NCI-H2107 treated with DMSO at 0.1 percent for 48 hours (cell line): ENCODE results near the gene CAMKMT.

ENCODE experiments used
- DNase-seq: peaks from one replicate; lab custom pipeline; 2025; ENCODE audit not compliant: unreplicated experiment; lab: John Stamatoyannopoulos, UW

CAMKMT gene

DNA sequence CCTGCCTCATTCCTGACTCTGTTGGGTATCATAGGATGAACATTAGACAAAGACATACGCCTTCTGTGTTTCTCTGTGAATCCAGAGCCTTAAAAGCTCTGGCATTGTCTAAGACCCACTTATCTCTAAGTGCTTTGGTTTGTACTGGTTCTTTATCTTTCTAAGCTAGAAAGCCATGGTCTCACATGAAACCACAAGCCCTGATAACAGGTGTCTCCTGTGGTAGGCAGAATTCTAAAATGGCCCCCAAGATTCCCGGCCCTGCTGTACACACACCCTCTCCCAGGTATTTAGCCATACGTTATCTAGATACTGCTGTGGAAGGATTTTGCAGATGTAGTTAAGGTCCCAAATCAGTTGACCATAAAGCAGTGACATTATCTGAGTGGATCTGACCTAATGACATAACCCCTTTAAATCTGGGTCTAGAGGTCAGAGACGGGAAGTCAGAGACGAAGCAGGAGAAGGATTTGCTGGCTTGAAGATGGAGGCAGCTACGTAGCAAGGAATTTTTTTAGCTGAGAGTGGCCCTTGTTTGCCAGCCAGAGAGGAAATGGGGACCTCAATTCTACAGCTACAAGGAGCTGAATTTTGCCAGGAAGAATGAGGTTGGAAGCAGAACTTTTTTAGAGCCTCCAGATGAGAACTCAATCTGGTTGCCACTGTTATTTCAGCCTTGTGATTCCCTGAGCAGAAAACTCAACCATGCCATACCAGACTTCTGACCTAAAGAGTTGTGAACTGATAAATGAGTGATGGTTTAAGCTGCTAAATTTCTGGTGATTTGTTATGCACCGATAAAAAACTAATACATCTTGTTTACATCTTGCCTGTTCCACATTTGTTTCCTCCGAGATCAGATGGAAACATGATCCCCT is 186.7 kb downstream of the CAMKMT start:
- DNase-seq: peak; percentile 77

DNA sequence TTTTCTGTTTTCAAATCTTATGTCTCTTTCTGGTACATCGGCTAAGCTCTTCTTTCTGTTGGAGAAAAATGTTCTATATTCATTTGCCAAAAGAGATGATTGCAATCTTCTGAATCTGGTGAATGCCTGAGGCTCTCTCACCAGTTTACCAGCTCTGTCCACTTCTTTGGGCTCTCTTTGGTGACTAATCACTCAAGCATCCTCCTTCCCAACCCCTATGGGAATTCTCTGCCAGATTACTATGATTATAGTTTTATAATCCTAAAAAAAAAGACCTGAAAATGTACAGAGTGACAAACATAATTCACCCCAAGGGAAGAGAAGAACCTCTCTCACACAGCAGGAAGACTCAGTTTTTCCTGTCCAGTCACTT is 187.3 kb downstream of the CAMKMT start:
- DNase-seq: peak; percentile 10

DNA sequence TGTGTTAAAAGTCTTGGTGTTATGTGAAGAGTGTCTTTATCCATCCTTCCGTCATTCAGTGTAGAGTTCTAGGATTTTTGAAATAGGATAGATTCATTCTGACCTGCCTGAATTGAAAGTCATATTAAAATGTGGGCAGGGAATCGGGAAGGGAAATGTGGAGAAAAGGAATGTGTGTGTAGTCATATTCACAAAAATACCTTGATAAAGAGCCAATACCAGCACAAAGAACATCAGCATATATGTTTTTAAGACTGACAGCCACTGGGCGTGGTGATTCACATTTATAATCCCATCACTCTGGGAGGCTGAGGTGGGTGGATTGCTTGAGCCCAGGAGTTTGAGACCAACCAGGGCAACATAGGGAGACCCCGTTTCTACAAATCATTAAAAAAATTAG is 188.1 kb downstream of the CAMKMT start:
- no peak for DNase-seq

DNA sequence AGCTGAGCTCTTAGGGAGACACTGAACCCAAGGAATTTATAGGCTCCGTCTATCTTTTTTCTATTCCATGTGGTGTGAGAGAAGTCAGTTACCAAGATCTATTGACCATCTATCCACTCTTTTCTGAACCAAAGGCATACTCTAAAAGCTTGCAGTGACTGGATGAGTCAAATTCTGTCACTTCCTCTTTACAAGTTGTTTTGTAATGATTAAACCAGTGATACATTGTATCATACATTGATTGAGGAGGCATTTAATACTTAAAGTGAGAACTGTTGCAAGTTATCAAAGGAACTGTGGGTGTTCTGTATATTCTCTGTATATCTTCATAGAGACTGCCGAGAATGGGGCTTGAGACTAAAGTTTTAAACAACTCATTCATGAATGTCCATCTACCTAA is 188.8 kb downstream of the CAMKMT start:
- DNase-seq: no peak

DNA sequence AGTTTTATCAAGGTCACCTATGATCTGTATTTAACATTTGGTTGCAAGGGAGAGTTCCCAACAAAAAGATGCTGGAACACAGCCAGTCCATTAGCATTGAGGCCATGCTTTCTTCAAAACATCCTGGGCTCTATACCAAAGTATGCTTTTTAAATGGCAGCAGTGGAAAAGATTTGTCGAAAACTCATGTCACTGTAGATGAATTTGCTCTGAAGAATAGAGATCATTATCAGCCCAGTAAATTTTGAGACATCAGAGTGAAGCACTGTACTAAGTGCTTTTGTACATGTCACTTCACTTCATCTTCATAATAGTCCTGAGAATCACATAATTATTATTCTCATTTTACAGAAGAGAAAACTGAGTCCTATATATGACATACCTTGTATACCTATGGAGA is 189.8 kb downstream of the CAMKMT start:
- no peak for DNase-seq

DNA sequence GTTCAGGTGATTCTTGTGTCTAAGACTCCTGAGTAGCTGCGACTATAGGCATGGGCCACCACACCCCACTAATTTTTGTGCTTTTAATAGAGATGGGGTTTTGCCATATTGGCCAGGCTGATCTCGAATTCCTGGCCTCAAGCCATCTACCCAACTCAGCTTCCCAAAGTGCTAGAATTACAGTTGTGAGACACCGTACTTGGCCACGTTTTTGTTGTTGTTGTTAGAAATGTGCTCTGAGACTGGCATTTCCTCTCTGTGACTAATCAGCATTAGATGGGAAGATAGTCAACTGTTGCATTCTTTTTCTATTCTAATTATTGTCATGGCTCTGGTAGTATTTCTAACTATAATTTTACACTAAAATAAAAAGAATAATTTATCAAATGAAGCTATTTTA is 191.7 kb downstream of the CAMKMT start:
- no peak for DNase-seq

DNA sequence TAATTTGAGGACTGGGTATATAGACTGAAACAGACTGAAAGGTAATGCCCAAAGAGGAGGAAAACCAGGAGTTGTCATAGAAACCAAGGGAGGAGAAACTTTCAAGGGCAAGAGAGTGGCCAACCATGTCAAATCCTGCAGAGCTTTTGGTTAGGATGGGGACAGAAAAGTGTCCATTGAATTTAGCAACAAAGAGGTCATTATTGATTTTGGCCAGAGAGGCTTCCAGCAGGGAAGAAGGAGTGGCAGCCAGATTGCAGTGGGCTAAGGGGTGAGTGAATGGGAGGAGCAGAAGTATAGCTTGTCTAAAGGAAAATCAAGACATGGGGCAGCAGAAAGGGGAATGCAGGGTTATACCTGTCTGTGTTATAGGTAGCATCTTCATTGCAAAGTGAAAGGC is 194.0 kb downstream of the CAMKMT start:
- DNase-seq: no peak

DNA sequence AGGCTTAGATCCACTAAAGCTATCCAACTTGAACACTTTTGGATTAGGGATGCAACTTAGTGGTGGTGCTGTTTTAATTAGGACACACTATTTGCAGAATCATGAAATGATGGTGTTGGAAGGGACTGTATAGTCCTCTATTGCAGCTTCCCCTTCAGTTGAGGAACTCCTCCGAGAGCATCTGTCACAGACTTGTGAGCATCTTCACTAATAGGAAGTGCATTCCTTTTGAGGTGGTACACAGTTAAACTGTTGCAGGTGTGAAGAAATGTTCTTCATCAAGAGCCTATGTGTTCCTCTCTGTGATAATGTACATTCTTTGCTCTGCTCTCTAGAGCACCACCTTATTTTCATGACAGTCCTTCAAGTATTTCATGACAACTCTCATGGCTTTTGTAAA is 197.4 kb downstream of the CAMKMT start:
- no peak for DNase-seq

DNA sequence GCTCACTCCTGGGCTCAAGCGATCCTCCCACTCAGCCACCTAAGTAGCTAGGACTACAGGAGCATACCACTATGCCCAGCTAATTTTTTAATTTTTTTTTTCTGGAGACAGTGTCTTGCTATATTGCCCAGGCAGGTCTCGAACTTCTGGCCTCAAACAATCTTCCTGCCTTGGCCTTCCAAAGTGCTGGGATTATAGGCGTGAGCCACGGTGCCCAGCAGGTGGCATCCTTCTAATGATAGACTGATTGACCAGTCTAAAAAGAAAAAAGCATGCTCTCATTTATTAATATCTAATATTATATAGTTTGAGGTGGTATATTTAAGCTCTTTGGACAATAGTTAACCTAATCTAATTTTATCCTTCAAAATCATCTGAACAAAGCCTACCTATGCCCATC is 198.6 kb downstream of the CAMKMT start:
- no peak for DNase-seq

DNA sequence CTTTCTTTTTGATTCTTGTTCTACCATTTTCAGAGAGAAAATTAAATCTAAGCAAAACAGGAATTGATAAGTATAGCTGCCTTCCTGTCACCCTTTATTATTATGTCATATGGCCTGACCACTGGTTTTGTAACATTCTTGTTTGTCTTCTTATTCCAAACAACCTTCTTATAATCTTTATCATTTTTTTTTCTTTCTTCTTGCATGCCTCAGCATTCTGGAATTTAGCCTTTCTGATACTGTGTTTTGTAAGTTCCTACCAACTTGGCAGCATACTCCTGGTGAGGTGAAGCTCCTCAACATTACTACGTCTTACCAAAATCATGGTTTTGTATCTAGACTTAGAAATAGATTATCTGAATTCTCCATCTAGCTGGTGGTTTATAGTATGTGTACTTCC is 199.2 kb downstream of the CAMKMT start:
- no peak for DNase-seq

DNA sequence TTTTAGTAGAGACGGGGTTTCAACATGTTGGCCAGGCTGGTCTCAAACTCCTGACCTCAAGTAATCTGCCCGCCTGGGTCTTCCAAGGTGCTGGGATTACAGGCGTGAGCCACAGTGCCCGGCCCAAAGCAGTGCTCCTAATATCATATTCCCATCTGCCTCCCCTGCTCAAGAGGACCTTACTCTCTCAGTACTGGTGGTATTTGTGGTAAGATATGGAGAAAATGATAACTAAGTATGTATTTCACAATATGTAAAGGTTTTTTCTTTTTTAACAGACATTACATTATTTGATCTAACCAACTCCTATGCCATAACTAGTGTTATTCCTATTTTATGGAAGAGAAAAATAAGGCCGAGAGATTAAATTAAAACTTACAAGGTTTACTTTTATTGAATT is 201.0 kb downstream of the CAMKMT start:
- no peak for DNase-seq

DNA sequence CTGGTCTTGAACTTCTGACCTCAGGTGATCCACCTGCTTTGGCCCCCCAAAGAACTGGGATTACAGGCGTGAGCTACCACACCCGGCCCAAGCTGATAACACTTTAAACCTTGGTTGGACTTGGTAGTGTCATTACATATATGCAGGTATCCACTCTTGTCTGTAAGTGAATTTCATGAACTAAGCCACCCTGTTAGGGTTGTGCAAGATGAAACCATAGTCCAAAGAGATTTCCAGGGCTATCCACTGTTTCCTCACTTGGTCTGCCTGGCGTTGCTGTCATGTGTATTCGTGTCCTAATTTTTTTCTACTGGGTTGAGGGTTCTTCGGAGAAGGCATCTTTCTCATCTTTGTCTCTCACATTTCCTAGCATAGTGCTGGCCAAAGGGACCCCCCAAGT is 203.0 kb downstream of the CAMKMT start:
- no peak for DNase-seq

DNA sequence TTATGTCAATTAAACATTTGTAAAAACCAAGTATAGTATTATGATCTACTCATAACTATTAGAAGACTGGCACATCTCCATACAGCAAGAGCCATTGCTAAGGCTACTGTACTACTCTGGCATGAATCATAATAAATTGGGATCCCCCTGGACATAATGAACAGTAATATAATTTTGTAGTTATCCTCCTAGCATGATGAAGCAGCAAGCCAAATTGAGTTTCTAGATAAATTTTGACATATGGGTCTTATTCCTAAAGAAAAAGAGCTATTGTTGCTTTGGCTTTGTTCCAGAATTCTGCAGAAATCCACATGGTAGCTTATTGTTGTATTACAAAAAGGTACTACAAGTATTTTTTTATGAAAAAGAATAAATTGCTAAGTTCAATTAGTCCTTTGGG is 204.3 kb downstream of the CAMKMT start:
- no peak for DNase-seq

DNA sequence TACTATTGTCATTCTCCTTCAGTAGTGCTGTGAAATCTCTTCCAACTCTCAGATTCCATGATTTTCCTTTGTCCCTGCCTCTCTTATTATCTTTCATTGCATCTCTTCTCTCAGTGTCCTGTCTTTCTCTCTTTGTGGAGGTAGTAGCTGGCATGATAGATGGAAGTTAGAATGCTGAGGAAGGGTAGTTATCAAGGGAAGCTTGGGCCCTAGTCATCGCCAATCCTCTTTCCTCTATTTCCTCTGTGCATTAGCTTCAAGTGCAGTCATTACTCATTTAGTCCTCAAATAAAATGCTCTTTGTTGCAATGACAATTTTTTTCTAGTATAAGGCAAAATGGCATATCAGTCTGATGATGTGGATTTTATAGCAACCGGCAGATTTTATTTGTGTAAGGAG is 207.7 kb downstream of the CAMKMT start:
- no peak for DNase-seq

DNA sequence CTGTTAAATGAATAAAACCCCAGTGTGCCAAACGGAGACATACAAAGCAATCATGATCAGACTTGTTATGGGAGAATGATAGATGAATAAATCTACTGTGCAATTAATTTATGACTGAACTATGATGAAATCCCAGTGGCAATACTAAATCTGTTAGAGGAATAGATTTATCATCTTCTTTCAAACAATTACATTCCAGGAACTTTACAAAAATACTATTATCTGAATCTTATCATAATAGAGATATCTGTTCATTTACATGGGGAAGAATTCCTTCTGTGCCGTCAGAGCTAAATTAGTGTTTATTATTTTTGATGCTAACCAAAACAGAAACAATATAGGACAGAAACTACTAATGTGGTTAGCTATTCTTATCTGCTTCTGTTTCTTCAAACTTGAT is 208.5 kb downstream of the CAMKMT start:
- no peak for DNase-seq

DNA sequence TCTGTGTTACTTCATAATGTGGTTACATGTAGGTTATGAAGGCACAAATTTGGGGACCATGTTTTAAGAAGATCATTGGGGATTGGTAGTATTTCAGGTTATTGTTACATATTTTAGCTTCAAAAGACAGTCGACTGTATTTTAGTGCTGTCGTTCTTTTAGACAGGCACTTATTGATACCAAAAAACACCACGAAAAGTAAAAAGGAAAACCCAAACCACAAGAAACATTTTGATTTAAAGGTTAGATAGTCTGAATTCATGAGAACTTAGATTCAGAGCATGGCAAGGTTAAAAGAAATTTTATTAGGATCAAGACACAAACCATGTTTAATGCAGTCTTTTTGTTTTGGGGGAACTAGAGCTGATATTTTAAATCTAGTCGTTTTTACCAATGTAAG is 209.0 kb downstream of the CAMKMT start:
- DNase-seq: no peak

DNA sequence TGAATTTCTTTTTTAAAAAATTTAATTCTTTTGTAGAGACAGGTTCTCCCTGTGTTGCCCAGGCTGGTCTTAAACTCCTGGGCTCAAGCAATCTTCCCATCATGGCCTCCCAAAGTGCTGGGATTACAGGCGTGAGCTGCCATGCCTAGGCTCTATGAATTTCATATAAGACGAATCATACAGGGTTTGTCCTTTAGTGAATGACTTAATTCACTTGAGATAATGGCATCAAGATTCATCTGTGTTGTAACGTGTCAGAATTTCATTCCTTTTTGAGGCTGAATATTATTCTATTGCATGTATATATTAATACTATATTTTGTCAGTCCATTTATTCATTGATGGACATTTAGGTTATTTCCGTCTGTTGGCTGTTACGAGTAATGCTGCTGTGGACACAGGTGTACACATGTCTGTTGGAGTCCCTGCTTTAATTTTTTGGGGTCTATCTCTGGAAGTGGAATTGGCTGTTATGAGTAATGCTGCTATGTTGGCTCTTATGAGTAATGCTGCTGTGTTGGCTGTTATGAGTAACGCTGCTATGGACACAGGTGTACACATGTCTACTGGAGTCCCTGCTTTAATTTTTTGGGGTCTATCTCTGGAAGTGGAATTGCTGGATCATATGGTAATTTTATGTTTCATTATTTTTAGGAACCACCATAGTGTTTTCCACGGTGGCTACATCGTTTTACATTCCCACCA is 210.6 kb downstream of the CAMKMT start:
- DNase-seq: no peak

DNA sequence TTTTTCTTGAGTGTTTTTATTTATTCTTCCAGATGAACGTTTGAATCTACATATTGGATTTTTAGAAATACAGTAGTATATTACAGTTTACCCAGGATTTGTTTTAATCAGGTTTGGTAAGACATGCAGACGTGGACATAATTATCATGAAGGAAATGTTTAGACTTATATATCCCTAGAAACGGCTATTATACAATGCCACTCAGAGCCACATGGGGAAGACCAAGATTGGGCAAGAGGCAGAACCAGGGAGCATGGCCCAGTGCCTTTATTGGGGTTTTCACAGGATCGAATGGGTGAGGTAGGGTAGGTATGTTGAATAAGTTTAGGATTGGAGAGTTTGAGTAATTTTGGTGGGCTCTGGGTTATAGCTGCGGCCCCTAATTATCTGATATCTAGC is 212.2 kb downstream of the CAMKMT start:
- no peak for DNase-seq

DNA sequence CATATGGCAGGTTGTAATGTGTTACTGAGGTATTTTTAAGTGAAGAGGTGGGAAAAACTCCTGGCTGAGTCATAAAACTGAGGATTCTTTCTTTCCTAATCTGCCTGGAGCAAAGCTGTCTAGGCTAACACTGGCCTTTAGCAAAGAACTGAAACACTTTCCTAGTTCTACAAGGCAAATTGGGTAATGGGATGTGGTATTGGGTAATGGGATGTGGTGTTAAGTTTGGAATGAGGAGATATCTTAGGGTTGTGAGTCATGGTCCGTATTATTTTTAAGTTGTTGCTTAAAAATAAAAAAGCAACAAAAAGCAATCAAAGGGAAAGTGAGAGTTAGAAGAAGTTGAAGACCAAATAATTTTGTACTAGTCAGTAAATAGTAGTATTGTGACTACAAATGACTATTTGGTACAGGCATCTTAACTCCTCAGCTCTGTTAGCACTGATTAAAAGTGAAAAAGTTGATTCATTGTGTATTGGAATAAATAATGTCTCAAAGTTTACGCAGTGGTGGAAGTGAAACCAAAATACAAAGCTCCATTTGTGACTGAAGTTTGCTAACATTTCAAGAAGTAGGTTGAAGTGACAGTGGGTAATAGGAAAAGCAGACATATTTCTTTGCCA is 216.8 kb downstream of the CAMKMT start:
- no peak for DNase-seq

DNA sequence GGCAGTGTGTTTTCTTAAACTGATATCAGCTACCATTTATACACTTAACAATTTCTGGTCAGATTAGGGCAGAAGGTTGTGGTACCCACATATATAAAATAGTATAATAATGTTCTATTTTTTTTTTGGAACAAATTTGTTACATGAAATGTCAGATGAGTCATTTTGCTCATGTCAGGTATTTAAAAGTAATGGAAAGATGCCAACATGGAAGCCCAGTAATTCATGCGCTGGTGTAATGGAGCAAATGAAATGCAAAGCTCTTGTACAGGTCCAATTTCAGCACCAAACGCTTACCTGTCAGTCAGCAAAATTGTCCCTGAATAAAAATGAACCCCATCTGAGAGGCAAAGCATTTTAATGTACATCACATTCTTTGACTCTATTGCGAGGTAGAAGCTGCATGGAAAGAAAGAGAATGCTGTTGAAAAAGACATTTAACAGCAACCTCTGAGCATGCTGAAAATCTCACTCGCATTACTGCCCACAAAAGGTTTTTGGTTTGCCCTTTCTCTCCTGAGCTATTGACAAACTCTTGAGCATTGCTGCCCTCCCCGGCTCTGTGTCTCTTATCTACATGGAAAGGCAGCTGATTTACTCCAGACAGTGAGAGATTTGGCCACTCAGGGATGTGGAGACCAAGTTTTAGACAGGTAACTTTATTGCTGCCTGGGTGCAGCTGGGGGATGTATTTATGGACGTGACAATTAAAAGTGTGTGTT is 217.5 kb downstream of the CAMKMT start:
- DNase-seq: no peak

DNA sequence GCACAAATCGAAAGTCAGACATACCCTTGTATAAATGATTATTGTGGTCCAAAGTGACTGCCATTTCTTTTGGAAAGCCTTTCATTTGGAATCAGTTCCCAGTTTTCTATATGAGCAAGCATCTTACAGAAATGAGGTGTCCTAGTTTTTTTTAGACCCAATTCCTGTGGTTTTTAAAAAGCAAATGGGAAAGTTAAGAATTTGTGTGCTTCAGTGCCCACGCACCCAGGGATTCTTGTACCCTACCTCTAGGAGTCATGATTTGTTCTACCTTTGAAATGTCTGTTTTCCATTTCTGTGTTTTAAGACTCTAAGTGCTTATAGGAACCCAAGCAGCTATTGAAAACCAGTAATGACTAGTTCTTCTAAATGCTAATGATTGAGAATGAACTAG is 218.1 kb downstream of the CAMKMT start:
- DNase-seq: no peak
